Measurements from ENCODE around the gene RGMB. TPM values are rescaled to one million over a fixed set of nuclear protein-coding genes. Genes with fewer than 3 reads are reported as not detected.
A peak's percentile ranks its signal among the peaks of the same experiment; 100 is the strongest.

RGMB gene
- polyA plus RNA-seq, 1 of the 3 experiments (the other 2 are of a cell fraction): 86.7 TPM

- Histone ChIP-seq H3K4me2 (peak overlapping the region; percentile 47), H3K36me3 (replicated peaks in 1 of 2; ENCODE audit: control insufficient read depth in 1 of 2, insufficient read depth in 2 of 2, low read length in 1 of 2) (peaks cover 47 to 74% of the 10 kb centered on the region in 2 experiments), H3K9me2 (no peaks in the 10 kb centered on the region), H3K9ac (no peak overlapping the region), H3F3A (replicated peaks; ENCODE audit: insufficient read depth) (peaks cover 35% of the 10 kb centered on the region), H3K79me2 (ENCODE audit: insufficient read depth) (peaks cover 100% of the 10 kb centered on the region), H3K9me3 (no peaks in the 10 kb centered on the region), H3K27ac (ENCODE audit: low read depth in 2 of 2, low read length in 1 of 2) (peak overlapping the region in 1 of 2 experiments; percentile 23; a peak in 1 of 4 replicates), H3K4me1 (ENCODE audit: control insufficient read depth in 1 of 2, insufficient read depth in 2 of 2, low read depth in 1 of 2, low read length in 1 of 2) (peaks cover 18 to 64% of the 10 kb centered on the region in 2 experiments; a peak in 3 of 4 replicates), H4K20me1 (ENCODE audit: insufficient read depth) (peaks cover 100% of the 10 kb centered on the region), H3K4me3 (ENCODE audit: low read depth in 2 of 2, low read length in 1 of 2) (no peak overlapping the region), H3K27me3 (ENCODE audit: insufficient read depth) (no peaks in the 10 kb centered on the region), H2AFZ (ENCODE audit: low read depth) (no peak overlapping the region)
- CTCF ChIA-PET: interaction anchor here (0.9 to 24.4 kb wide), 3 partner anchors 9 to 1556 kb away, joined by 3 to 409 read pairs (median 8); partner anchors contain the start of gene RGMB
- TF ChIP-seq IRF3 (IDR thresholded peaks at IDR 0.05; ENCODE audit: low read depth, low read length) (no peak), FOXJ3 (CRISPR knock-in tag; IDR thresholded peaks at IDR 0.05) (no peak), YY1 (IDR thresholded peaks at IDR 0.05; ENCODE audit: low read depth) (no peak), SMC3 (IDR thresholded peaks at IDR 0.05; ENCODE audit: low read depth, low read length) (no peak), MXI1 (IDR thresholded peaks at IDR 0.05; ENCODE audit: low read depth, low read length) (no peak), JUND (IDR thresholded peaks at IDR 0.05) (no peak), GABPA (IDR thresholded peaks at IDR 0.05; ENCODE audit: low read depth) (no peak), RAD21 (IDR thresholded peaks at IDR 0.05; ENCODE audit: low read length) (no peak)
- DNase-seq: no peak
- WGBS (ENCODE audit: low lambda C conversion rate): 93% methylated on average over 3 of the region's 5 CpGs
- POLR2A ChIA-PET: no interaction called here
Measured at GRCh38 chr5:98787131-98787719, 13.8 kb downstream of the RGMB start.

- no peak overlapping the region for H3K9ac ChIP-seq
- H2AFZ ChIP-seq (ENCODE audit: low read depth): no peak overlapping the region
- H3K27ac ChIP-seq (ENCODE audit: low read depth in 2 of 2, low read length in 1 of 2): peak overlapping the region in 1 of 2 experiments; percentile 30; a peak in 1 of 4 replicates
- CTCF ChIA-PET: interaction anchor here (24.4 kb wide), 1 partner anchor 16 kb away, joined by 409 read pairs; the partner anchor contains the start of gene RGMB
- peak overlapping the region; percentile 11; the same call in 1 of the 2 replicates for H3K4me2 ChIP-seq
- H3K9me3 ChIP-seq: no peaks in the 10 kb centered on the region
- H3K36me3 ChIP-seq (replicated peaks in 1 of 2; ENCODE audit: control insufficient read depth in 1 of 2, insufficient read depth in 2 of 2, low read length in 1 of 2): peaks cover 44 to 80% of the 10 kb centered on the region in 2 experiments
- H4K20me1 ChIP-seq (ENCODE audit: insufficient read depth): peaks cover 99% of the 10 kb centered on the region
- DNase-seq: no peak
- no peaks in the 10 kb centered on the region for H3K27me3 ChIP-seq (ENCODE audit: insufficient read depth)
- H3K4me1 ChIP-seq (ENCODE audit: control insufficient read depth in 1 of 2, insufficient read depth in 2 of 2, low read depth in 1 of 2, low read length in 1 of 2): peaks cover 18 to 57% of the 10 kb centered on the region in 2 experiments; a peak in 3 of 4 replicates
- TF ChIP-seq SIN3A (IDR thresholded peaks at IDR 0.05; ENCODE audit: borderline replicate concordance, low read depth, low read length) (no peak), REST (IDR thresholded peaks at IDR 0.05; ENCODE audit: low read depth, low read length) (no peak), POLR2AphosphoS5 (IDR thresholded peaks at IDR 0.05; ENCODE audit: low read depth, low read length) (no peak), RCOR1 (IDR thresholded peaks at IDR 0.05; ENCODE audit: low read length) (no peak), SMC3 (IDR thresholded peaks at IDR 0.05; ENCODE audit: low read depth, low read length) (no peak), FOSL2 (IDR thresholded peaks at IDR 0.05; ENCODE audit: borderline replicate concordance, low read depth) (no peak)
- TF ChIP-seq, protein P1, sequence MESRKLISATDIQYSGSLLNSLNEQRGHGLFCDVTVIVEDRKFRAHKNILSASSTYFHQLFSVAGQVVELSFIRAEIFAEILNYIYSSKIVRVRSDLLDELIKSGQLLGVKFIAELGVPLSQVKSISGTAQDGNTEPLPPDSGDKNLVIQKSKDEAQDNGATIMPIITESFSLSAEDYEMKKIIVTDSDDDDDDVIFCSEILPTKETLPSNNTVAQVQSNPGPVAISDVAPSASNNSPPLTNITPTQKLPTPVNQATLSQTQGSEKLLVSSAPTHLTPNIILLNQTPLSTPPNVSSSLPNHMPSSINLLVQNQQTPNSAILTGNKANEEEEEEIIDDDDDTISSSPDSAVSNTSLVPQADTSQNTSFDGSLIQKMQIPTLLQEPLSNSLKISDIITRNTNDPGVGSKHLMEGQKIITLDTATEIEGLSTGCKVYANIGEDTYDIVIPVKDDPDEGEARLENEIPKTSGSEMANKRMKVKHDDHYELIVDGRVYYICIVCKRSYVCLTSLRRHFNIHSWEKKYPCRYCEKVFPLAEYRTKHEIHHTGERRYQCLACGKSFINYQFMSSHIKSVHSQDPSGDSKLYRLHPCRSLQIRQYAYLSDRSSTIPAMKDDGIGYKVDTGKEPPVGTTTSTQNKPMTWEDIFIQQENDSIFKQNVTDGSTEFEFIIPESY (IDR thresholded peaks at IDR 0.05; ENCODE audit: borderline replicate concordance, low read depth): no peak
- H3F3A ChIP-seq (replicated peaks; ENCODE audit: insufficient read depth): peaks cover 40% of the 10 kb centered on the region
- no peak overlapping the region for H3K4me3 ChIP-seq (ENCODE audit: low read depth in 2 of 2, low read length in 1 of 2)
- WGBS (ENCODE audit: low lambda C conversion rate): 80% methylated on average over 3 of the region's 3 CpGs
- POLR2A ChIA-PET: no interaction called here
- no peaks in the 10 kb centered on the region for H3K9me2 ChIP-seq
- peaks cover 100% of the 10 kb centered on the region for H3K79me2 ChIP-seq (ENCODE audit: insufficient read depth)
Measured at GRCh38 chr5:98789029-98789428, 15.6 kb downstream of the RGMB start.
